Measurements from ENCODE around the gene CEACAM21. TPM values are rescaled to one million over a fixed set of nuclear protein-coding genes. Genes with fewer than 3 reads are reported as not detected.
A peak's percentile ranks its signal among the peaks of the same experiment; 100 is the strongest.

CEACAM21 gene
- total RNA-seq, 1 donor from 2014 or later, result not detected

DNA sequence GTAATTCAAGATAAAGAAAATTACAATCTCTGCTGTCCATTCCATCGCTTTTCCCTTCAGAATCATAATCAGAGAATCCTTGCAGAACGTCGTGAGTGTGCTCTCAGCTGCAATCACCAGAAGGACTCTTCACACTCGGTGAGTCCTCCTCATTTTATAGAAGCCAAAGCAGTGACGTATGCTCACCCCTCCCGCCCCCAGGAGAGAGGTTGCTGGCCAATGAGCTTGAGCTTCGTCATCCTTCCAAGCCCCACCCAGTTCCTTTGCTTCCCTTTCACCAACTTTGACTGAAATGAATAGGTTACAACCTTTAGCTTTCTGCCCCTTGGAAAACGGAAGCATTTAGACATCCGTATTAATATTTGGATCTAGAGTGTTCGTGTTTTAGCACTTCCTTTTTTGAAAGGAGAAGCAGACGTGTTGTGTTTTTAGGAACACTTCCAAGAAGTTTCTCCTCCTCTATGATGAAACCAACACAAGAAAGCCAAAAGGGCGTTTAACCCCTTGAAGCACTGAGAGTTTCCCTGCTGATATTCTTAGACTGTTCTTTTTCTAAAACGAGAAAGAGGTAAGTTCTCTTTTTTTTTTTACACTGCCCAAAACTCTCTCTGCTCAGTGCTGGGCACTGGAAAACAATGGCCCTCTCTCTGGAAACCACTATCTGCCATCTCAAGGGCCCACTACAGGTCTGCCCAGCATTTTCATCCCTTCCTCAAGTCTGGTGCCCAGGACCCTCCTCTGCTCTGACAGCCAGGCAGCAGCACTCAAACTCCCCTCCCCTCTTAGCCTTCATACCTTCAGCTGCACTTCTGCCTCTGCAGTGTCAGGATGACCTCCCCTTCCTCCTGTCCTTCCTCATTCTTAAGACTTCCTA, 44.3 kb upstream of the CEACAM21 start:
- no peak overlapping the region for H3K4me3 ChIP-seq (ENCODE audit: low read depth, low read length)
- no peaks in the 10 kb centered on the region for H3K36me3 ChIP-seq (ENCODE audit: control insufficient read depth, insufficient read depth, low read length)
- no peak for DNase-seq (ENCODE audit: low read depth)
- TF ChIP-seq, protein P1, sequence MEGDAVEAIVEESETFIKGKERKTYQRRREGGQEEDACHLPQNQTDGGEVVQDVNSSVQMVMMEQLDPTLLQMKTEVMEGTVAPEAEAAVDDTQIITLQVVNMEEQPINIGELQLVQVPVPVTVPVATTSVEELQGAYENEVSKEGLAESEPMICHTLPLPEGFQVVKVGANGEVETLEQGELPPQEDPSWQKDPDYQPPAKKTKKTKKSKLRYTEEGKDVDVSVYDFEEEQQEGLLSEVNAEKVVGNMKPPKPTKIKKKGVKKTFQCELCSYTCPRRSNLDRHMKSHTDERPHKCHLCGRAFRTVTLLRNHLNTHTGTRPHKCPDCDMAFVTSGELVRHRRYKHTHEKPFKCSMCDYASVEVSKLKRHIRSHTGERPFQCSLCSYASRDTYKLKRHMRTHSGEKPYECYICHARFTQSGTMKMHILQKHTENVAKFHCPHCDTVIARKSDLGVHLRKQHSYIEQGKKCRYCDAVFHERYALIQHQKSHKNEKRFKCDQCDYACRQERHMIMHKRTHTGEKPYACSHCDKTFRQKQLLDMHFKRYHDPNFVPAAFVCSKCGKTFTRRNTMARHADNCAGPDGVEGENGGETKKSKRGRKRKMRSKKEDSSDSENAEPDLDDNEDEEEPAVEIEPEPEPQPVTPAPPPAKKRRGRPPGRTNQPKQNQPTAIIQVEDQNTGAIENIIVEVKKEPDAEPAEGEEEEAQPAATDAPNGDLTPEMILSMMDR (IDR thresholded peaks at IDR 0.05; ENCODE audit: insufficient read depth, low read length, poor library complexity, severe bottlenecking), result no peak
- no peaks in the 10 kb centered on the region for H3K27me3 ChIP-seq (ENCODE audit: control insufficient read depth, insufficient read depth, low read length)

DNA sequence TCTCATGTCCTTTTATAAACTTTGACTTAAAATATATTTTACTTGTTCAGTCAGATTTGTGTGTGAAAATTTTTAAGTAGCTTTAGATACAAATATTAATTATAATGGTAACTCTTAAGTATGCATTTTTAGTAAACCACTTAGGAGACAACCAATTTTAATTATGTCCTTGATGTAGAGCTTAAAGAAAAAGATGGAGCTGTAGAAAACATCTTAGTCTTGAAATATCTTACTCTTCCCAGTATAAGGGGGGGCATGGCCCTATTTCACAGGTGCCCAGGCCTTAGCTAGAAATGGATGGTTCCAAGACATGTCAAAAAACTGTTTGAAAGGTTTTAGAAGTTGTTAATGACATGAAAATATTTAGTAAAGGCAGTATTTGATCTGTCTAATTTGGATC, 43.4 kb upstream of the CEACAM21 start:
- no peak for DNase-seq (ENCODE audit: low read depth)
- H3K4me3 ChIP-seq (ENCODE audit: low read depth, low read length), result no peak overlapping the region
- no peaks in the 10 kb centered on the region for H3K27me3 ChIP-seq (ENCODE audit: control insufficient read depth, insufficient read depth, low read length)
- H3K36me3 ChIP-seq (ENCODE audit: control insufficient read depth, insufficient read depth, low read length), result no peaks in the 10 kb centered on the region
- TF ChIP-seq, protein P1 (IDR thresholded peaks at IDR 0.05; ENCODE audit: insufficient read depth, low read length, poor library complexity, severe bottlenecking), result no peak

DNA sequence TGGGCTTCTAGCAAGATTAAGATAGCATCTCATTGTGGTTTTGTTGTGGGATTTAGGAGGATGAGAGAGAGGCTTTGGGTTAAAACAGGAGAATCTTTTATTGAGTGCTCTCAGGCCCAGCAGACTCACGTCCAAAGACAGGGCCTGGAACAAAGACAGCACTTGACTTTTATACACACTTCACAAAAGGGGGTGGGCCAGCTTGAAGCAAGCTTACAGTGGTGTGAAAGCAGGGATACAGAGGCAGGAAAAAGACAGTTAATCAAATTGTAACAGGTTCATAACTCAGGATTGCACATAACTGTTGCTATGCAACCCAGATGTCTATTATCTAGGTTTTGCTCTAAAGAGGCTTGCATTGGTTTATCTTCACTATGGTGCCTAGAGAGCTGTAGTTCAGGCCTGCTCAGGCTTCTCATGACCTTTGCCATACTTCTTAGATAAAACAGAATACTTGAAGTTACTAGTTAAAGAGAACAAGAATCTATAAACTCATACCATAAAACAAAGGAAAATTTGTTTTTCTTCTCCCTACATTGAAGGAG, 42.2 kb upstream of the CEACAM21 start:
- TF ChIP-seq, protein P1 (IDR thresholded peaks at IDR 0.05; ENCODE audit: insufficient read depth, low read length, poor library complexity, severe bottlenecking), result no peak
- Histone ChIP-seq H3K27me3 (ENCODE audit: control insufficient read depth, insufficient read depth, low read length) (no peaks in the 10 kb centered on the region), H3K4me3 (ENCODE audit: low read depth, low read length) (no peak overlapping the region), H3K36me3 (ENCODE audit: control insufficient read depth, insufficient read depth, low read length) (no peaks in the 10 kb centered on the region)
- DNase-seq (ENCODE audit: low read depth), result no peak

DNA sequence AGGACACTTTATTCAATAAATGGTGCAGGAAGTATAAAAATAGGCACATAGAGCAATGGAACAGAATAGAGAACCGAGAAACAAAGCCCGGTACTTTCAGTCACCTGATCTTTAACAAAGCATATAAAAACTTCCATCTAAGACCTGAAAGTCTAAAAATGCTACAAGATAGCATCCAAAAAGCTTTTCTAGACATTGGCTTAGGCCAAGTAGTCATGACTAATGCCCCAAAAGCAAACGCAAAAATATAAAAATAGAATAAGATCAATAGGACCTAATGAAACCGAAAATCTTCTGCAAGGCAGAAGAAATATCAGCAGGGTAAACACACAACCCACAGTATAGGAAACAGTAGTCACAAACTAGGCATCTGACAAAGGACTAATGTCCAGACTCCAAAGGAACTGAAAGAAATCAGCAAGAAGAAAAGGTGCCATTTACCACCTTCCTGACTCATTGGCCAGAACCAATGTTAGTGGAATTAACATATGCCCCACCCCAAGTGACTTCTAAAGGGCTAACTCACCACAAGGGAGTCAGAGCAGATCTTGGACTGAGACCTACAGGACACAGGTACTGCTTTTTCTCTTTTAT, 40.8 kb upstream of the CEACAM21 start:
- H3K4me3 ChIP-seq (ENCODE audit: low read depth, low read length), result no peak overlapping the region
- DNase-seq (ENCODE audit: low read depth), result no peak

DNA sequence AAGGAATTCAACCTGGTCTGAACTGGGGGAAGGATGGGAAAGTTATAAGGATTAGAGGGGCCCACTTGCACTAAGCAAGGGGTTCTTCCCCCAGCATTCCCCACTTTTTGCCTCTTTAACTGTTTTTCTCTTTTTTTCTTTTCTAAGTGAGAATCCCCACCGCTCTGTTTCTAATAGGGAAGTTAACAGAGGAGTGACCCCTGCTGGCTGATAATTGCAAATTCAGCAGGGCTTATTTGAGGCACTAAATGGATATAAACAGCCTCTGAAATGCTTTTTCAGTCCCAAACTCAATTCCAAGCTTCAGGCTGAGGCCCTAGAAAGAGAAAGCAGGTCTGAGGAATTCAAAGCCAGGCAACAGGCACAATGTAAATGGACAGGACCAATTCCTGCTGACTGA, 38.2 kb upstream of the CEACAM21 start:
- H3K36me3 ChIP-seq (ENCODE audit: control insufficient read depth, insufficient read depth, low read length), result no peaks in the 10 kb centered on the region

More for the DNA sequence above, 40.8 kb upstream of the CEACAM21 start:
- H3K27me3 ChIP-seq (ENCODE audit: control insufficient read depth, insufficient read depth, low read length), result no peaks in the 10 kb centered on the region
- no peaks in the 10 kb centered on the region for H3K36me3 ChIP-seq (ENCODE audit: control insufficient read depth, insufficient read depth, low read length)
- TF ChIP-seq, protein P1 (IDR thresholded peaks at IDR 0.05; ENCODE audit: insufficient read depth, low read length, poor library complexity, severe bottlenecking), result no peak

More for the DNA sequence above, 38.2 kb upstream of the CEACAM21 start:
- H3K4me3 ChIP-seq (ENCODE audit: low read depth, low read length), result no peak overlapping the region
- no peaks in the 10 kb centered on the region for H3K27me3 ChIP-seq (ENCODE audit: control insufficient read depth, insufficient read depth, low read length)
- no peak for DNase-seq (ENCODE audit: low read depth)
- TF ChIP-seq, protein P1 (IDR thresholded peaks at IDR 0.05; ENCODE audit: insufficient read depth, low read length, poor library complexity, severe bottlenecking), result peak; percentile 9
